Ishikawa (cell line): ENCODE results near the gene UBXN1.

ENCODE experiments used
- CEBPB ChIP-seq: IDR thresholded peaks from 2 replicates; pipeline ENCODE4 v1.6.1; 2012
- CREB1 ChIP-seq: IDR thresholded peaks from 2 replicates; pipeline ENCODE4 v1.6.1; 2012; ENCODE audit warnings: low read depth
- EGR1 ChIP-seq: IDR thresholded peaks from 2 replicates; pipeline ENCODE4 v1.6.1; 2012
- EP300 ChIP-seq: IDR thresholded peaks from 2 replicates; pipeline ENCODE4 v1.6.1; 2012; ENCODE audit warnings: borderline replicate concordance
- FOXM1 ChIP-seq: IDR thresholded peaks from 2 replicates; pipeline ENCODE4 v1.6.1; 2012; ENCODE audit warnings: low read depth, borderline replicate concordance
- NFIC ChIP-seq: IDR thresholded peaks from 2 replicates; pipeline ENCODE4 v1.6.1; 2012
- RAD21 ChIP-seq: IDR thresholded peaks from 2 replicates; pipeline ENCODE4 v1.6.1; 2012; ENCODE audit warnings: low read depth
- TAF1 ChIP-seq: IDR thresholded peaks from 2 replicates; pipeline ENCODE4 v1.6.1; 2012; ENCODE audit warnings: low read depth, mild to moderate bottlenecking
- TCF12 ChIP-seq: IDR thresholded peaks from 2 replicates; pipeline ENCODE4 v1.6.1; 2012; ENCODE audit warnings: low read depth
- TEAD4 ChIP-seq: IDR thresholded peaks from 2 replicates; pipeline ENCODE4 v1.6.1; 2012
- YY1 ChIP-seq: IDR thresholded peaks from 2 replicates; pipeline ENCODE4 v1.6.1; 2012; ENCODE audit warnings: low read depth
- ZBTB7A ChIP-seq: IDR thresholded peaks from 2 replicates; pipeline ENCODE4 v1.6.1; 2012; ENCODE audit warnings: low read depth
- TF ChIP-seq, protein P1 (sequence below): IDR thresholded peaks from 2 replicates; pipeline ENCODE4 v1.6.1; 2012; ENCODE audit warnings: low read depth, mild to moderate bottlenecking
- TF ChIP-seq, protein P2 (sequence below): IDR thresholded peaks from 2 replicates; pipeline ENCODE4 v1.6.1; 2012
- TF ChIP-seq, protein P3 (sequence below): IDR thresholded peaks from 2 replicates; pipeline ENCODE4 v1.6.1; 2012

Gene UBXN1

DNA sequence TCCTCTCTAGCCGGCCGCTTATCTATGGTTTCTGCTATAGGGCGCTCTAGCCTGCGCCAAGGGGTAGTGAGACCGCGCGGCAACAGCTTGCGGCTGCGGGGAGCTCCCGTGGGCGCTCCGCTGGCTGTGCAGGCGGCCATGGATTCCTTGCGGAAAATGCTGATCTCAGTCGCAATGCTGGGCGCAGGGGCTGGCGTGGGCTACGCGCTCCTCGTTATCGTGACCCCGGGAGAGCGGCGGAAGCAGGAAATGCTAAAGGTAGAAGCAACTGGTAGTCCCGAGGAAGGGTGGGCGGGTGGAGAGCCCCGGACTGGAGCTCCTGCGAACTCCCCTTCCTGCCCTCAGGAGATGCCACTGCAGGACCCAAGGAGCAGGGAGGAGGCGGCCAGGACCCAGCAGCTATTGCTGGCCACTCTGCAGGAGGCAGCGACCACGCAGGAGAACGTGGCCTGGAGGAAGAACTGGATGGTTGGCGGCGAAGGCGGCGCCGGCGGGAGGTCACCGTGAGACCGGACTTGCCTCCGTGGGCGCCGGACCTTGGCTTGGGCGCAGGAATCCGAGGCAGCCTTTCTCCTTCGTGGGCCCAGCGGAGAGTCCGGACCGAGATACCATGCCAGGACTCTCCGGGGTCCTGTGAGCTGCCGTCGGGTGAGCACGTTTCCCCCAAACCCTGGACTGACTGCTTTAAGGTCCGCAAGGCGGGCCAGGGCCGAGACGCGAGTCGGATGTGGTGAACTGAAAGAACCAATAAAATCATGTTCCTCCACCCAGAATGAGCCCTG, 7.1 kb downstream of the UBXN1 start, which contains the start of the genes LBHD1 and UQCC3:
TSS of gene LBHD1 (minus strand) at position 660 of the 782 bp plus-strand sequence. CDS start 2,236 bp downstream, outside the sequence.
TSS of gene UQCC3 (plus strand) at position 66 of the 782 bp plus-strand sequence. CDS start at position 139, 73 bp downstream.
- TF ChIP-seq YY1 (peak; percentile 80), CREB1 (0 out of 2 replicates have a peak, but pooled peaks have one; percentile 14), CEBPB (no peak), TAF1 (peak; percentile 94), TCF12 (peak; percentile 60; the same call in 1 of the 2 replicates), TEAD4 (no peak), EP300 (no peak; the same call in 1 of the 2 replicates), NFIC (peak; percentile 2; the same call in 1 of the 2 replicates), RAD21 (no peak), ZBTB7A (peak; percentile 48; the same call in 1 of the 2 replicates), FOXM1 (peak; percentile 31; the same call in 1 of the 2 replicates), EGR1 (0 out of 2 replicates have a peak, but pooled peaks have one; percentile 9)
- TF ChIP-seq, protein P1, sequence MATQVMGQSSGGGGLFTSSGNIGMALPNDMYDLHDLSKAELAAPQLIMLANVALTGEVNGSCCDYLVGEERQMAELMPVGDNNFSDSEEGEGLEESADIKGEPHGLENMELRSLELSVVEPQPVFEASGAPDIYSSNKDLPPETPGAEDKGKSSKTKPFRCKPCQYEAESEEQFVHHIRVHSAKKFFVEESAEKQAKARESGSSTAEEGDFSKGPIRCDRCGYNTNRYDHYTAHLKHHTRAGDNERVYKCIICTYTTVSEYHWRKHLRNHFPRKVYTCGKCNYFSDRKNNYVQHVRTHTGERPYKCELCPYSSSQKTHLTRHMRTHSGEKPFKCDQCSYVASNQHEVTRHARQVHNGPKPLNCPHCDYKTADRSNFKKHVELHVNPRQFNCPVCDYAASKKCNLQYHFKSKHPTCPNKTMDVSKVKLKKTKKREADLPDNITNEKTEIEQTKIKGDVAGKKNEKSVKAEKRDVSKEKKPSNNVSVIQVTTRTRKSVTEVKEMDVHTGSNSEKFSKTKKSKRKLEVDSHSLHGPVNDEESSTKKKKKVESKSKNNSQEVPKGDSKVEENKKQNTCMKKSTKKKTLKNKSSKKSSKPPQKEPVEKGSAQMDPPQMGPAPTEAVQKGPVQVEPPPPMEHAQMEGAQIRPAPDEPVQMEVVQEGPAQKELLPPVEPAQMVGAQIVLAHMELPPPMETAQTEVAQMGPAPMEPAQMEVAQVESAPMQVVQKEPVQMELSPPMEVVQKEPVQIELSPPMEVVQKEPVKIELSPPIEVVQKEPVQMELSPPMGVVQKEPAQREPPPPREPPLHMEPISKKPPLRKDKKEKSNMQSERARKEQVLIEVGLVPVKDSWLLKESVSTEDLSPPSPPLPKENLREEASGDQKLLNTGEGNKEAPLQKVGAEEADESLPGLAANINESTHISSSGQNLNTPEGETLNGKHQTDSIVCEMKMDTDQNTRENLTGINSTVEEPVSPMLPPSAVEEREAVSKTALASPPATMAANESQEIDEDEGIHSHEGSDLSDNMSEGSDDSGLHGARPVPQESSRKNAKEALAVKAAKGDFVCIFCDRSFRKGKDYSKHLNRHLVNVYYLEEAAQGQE: no peak
- TF ChIP-seq, protein P2, sequence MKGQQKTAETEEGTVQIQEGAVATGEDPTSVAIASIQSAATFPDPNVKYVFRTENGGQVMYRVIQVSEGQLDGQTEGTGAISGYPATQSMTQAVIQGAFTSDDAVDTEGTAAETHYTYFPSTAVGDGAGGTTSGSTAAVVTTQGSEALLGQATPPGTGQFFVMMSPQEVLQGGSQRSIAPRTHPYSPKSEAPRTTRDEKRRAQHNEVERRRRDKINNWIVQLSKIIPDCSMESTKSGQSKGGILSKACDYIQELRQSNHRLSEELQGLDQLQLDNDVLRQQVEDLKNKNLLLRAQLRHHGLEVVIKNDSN: no peak
- TF ChIP-seq, protein P3, sequence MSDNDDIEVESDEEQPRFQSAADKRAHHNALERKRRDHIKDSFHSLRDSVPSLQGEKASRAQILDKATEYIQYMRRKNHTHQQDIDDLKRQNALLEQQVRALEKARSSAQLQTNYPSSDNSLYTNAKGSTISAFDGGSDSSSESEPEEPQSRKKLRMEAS: peak; percentile 67

- TF ChIP-seq CREB1 (no peak), TEAD4 (no peak), CEBPB (no peak), YY1 (no peak)
These were observed 7.7 kb downstream of the UBXN1 start for GRCh38 chr11:62671236-62671607.

DNA sequence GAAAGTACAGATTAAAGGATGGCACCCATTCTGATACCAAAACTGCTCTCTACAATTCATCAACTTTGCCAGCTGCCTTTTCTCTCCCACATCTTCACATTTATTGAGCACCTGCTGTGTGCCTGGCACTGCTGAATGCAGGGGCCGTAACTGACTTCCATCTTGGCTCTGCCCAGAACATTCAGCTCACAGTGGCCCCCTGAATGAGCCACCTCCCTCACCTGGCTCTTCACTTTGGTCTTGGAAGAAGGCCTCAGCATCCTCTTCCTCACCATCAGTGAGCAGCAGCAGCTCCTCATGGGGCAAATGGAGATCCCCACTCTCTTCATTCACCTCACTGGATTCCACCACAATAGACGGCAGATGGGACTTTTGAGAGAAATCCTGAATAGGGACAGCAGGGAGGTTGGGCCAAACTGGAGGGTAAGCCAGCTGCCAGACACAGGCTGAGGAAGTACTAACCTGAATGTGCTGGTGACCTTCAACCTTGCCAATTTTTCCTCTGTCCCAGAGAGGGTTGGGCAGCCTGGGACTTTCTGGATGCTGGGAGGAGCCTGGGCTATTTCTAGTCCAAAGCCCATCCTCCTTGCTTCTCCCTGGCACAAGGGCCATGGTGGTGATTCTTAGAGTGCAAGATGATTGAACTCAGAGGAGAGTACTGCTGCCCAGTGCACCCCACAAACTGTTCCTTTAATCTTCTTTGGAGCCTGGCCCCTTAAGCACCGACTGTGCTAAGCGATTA, 9.3 kb downstream of the UBXN1 start:
- no peak for TF ChIP-seq FOXM1
- TF ChIP-seq, protein P2: no peak
- no peak for TF ChIP-seq EGR1
- no peak for TF ChIP-seq NFIC
- no peak for TF ChIP-seq CEBPB
- no peak for TF ChIP-seq TEAD4
- no peak for TF ChIP-seq TCF12
- no peak for TF ChIP-seq YY1
- TF ChIP-seq EP300: no peak
- TF ChIP-seq, protein P3: no peak
- TF ChIP-seq TAF1: no peak

DNA sequence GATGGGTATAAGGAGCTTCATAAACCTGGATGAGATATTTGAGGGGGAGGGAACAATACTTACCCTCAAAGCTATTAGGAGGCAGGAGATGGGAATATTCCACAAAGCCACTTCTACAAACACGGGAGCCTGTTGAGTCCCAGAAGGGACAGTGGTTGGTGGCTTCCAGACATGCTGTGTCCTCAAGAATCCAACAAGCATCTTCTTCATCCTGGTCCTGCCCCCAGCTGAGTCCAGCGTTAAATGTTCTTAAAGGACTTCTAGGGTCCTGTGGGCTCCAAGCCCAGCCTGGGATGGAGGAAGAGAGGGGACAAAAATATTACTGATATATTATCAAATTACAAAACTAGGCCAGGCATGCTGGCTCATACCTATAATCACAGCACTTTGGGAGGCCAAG, 11.4 kb downstream of the UBXN1 start:
- TF ChIP-seq FOXM1 (no peak), TCF12 (no peak), CREB1 (no peak), ZBTB7A (no peak), EP300 (no peak), YY1 (no peak), NFIC (no peak), TEAD4 (no peak), TAF1 (no peak), EGR1 (no peak), RAD21 (no peak), CEBPB (no peak)
- TF ChIP-seq, protein P3: no peak

- TF ChIP-seq, protein P3: no peak
- TF ChIP-seq YY1 (no peak), RAD21 (no peak), CEBPB (no peak), EP300 (no peak), CREB1 (no peak), TEAD4 (no peak)
These were observed 12.5 kb downstream of the UBXN1 start for GRCh38 chr11:62666259-62666926.
